C1 segment of cervical spinal cord (tissue), 14 donors: ENCODE data around the gene HSPA12A.
A peak's percentile ranks its signal among the peaks of the same experiment; 100 is the strongest.

ENCODE experiments used
- DNase-seq, 14 donors: peaks; one replicate each; lab custom pipeline; 2025; lab: John Stamatoyannopoulos, UW

The HSPA12A gene

DNA sequence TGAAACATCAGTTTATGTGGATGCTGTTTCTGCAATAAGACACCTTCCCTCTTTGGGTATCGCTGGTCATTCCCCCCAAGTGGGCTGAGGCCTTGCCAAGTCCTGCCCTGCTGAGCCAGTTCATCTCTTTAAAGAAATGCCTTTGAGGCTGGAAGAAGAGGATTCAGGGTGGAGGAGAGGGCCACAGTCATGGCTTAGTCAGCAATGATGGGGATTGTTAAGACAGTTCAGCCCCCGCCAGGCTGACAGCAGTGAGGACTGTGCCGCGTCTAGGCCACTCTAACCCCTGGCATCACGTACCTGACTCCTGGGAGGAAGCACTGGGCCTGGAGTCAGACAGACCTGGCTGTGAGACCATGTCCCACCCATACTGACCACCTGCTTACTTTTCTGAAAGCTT lies 73.3 kb downstream of the HSPA12A start:
- DNase-seq, result no peak

DNA sequence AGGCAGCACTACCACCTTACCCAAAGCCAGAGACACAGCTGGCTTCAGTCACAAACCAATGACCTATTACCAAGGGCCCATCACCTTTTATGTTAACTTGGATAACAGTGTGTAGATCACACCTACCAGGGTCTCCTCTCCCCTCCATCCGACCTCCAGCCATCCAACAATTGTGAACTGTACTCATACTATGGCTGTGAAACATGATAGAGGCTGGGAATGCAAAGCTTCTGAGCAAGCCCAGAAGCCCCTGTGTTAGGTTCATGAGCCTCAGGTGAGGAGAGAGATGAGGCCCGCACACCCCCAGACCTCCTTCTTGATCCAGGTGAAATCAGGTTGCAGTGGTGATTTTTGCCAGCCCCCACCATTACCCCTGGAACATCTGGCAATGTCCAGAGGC lies 73.9 kb downstream of the HSPA12A start:
- DNase-seq, result no peak

GRCh38 chr10:116668018-116668417 lies 74.3 kb downstream of the HSPA12A start:
- DNase-seq, result no peak

DNA sequence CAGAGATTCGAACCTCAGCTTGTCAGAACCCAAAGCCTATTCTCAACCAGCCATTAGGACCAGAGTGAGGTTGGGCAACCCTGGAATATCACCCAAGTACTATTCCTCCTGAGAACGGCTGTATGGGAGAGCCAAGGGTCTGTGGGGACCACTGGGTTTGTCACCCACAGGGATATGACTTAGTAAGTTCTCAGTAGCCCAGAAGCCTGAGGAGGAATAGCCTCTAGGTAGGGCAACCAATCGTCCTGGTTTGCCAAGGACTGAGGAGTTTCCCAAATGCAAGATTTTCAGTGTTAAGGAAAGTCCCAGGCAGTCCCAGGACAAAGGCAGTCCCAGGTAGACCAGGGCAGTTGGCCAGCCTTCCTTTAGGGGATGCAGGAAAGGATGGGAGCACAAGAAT lies 74.9 kb downstream of the HSPA12A start:
- DNase-seq, result no peak

DNA sequence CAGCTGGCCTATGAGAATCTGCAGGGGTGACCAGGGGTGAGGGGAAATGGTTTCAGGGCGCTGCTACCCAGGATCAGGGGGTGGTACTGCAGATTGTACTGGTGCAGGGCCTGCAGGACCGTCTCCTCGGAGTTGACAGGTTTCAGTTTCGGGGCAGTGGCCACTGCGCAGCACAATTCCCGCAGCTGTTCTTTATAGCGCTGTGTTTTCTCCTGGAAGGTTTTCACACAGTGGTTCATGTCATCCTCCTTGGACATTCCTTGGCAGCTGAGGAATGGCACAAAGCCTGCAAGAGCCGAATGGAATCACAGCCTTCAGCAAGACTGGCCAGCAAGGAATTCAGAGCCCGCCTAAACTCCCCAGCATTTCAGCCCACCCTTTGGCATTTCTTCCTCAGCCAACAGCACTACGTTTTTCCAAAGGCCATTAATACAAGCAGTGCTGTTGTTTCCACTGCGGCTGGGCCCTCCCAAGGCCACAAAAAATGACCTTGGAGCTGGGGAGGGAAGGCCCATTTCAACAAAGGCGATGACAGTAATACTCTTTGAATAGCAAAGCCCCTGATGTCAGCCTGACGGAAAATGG lies 76.7 kb downstream of the HSPA12A start:
- DNase-seq, result peak in 3 of 14 donors; percentile 6 to 49 (median 31)

DNA sequence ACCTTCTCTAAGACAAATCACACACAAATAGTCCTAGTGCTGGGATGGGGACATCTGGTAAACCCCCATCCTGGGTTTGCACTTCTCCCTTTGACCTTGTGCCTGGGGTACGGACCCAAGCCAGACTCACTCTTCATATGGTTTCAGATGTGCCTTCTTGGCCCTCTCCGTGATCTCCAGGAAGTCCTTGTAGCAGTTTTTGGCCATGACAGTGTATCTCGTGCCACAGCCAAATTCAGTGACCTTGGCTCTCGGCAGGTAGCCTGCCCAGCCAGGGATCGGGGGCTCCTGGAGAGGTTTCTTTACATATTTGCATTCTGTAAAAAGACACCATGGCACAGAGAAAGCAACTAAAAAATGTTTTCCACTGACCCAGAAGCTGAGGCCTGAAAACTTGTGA lies 77.7 kb downstream of the HSPA12A start:
- DNase-seq, result no peak

GRCh38 chr10:116663342-116663741 lies 79.0 kb downstream of the HSPA12A start:
- DNase-seq, result no peak

GRCh38 chr10:116660860-116661259 lies 81.5 kb downstream of the HSPA12A start:
- no peak for DNase-seq

GRCh38 chr10:116659049-116659670 lies 83.2 kb downstream of the HSPA12A start:
- DNase-seq, result no peak

DNA sequence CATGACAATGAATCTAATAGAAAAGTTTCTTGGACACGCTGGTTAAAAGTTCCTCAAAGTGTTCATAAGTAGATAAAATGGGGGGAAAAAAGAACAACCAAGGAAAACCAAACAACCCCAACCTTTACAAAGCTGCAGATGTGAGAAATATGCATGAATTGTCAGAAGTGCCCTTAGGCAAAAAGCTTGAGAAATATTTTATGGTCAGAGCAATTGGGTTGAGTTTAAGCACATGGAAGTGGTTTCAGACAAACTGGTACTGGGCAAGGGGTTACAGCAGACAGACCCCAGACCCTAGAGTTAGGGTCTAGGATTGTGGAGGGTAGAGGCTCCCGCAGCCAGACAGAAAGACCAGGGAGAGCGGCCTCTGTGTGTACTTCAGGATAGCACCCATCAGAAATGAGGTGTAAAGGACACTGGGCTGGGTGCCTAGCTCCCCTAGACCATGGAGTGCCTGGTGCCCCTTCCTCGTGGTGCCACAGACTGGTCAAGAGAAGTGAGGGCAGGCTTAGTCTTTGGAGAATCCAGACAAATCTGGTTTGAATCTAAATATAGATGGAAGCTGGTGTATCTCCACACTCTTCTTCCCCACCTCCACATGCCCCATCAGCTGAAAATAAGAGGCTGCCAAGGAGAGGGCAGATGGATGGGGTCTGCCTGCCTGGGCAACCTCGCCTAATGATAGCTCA lies 84.4 kb downstream of the HSPA12A start:
- DNase-seq, result no peak

GRCh38 chr10:116656044-116656443 lies 86.3 kb downstream of the HSPA12A start:
- DNase-seq, result no peak

DNA sequence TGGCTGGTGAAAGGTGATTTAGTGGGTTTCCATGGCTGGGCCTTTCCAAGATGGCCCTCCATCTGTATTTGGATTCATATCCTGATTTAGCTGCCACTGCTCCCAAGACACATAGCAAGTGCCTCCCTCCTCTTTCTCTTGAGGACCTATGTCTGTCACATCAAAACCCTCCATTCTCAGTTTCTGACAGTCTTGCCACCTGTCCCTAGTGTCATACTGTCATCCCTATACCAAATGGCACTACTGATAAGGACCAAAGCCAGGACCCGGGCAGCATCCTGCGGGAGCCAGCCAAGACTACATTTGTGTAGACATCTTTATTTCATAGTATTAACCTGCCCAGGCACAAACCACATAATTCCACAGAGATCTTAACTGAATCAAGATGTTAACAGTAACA lies 86.8 kb downstream of the HSPA12A start:
- no peak for DNase-seq

- DNase-seq, result no peak
Observed at GRCh38 chr10:116654816-116655215, 87.5 kb downstream of the HSPA12A start.

DNA sequence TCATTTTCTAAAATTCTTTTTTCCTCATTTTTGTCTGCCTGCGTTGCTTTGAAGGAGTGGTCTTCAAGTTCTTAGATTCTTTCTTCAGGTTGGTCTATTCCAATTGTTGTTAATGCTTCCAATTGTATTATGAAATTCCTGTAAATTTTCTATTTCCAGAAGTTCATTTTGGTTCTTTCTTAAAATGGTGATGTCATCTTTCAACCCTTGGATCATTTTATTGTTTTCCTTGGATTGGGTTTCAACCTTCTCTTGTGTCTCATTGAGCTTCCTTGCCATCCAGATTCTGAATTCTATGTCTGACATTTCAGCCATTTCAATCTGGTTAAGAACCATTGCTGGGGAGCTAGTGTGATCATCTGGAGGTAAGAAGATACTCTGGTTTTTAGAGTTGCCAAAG lies 88.5 kb downstream of the HSPA12A start:
- DNase-seq, result no peak

GRCh38 chr10:116648903-116649302 lies 93.5 kb downstream of the HSPA12A start:
- DNase-seq, result no peak

DNA sequence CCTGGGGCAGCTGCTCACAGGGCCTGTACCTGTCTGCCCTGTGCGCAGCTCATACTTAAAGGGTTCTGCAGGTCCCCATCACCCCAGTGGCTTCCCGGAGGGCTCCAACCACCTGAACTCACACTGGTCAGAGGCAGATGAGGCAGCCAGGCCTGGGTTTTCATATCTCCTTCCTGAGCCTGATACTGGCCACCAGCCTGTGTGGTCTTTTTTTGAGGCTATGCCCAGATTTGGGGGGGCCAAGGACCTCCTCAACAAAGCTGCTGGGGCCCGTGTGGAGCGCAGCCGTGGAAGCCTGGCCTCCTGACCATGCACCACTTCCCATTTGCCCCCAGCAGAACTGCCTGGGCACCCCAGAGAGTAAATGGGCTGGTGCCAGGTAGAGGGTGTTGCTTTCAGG lies 95.9 kb downstream of the HSPA12A start:
- DNase-seq, result no peak

GRCh38 chr10:116637830-116638229 lies 104.5 kb downstream of the HSPA12A start:
- DNase-seq, result no peak

- no peak for DNase-seq
Observed at GRCh38 chr10:116636976-116637375, 105.4 kb downstream of the HSPA12A start.

DNA sequence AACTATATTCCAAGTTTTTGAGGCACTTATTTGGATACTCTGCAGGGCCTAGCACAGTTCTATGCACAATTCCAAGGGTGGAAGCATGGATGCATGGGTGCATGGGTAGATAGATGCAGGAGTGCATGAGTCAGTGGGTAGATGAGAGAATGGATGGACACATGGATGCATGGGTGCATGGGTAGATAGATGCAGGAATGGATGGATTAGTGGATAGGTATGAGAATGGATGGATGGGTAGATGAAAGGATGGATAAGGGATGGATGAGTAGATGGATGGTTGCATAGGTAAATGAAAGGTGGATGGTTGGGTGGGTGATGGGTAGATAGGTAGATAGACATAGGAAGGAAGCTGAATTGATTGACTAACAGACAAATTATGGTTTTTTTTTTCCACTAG lies 106.0 kb downstream of the HSPA12A start:
- DNase-seq, result no peak

DNA sequence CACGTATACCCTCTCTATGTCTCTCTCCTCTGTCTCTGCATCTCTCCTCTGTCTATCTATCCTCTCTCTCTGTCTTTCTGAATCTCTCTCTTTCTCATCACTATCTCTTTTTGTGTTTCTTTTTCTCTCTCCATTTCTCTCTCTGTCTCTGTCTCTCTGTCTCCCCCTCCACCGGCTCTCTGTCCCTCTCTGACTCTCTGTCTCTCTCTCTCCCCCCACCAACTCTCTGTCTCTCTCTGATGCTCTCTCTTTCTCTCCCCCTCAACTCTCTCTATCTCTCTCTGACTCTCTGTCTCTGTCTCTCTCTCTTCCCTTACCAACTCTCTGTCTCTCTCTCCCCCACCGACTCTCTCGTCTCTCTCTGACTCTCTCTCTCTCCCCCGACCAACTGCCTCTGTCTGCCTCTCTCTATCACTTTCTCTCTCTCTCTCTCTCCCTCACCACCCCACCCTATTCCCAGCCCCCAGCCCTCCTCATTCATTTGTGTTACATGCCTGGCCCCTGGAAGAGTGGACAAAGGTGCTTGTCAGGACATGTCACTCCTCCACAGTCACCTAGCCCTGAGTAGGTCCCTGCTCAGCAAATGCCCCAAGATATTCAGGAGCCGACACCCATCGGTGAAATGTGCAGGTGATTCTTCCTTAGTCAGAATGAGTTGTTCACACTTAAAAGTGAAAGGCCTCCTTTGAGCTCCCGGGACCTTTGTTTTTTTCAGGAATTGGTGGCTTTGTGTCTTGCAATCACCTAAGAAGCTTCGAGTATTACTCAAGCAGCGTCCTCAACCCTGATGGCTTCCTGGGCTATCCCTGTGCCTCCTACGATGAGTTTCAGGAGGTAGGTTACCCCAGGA lies 108.0 kb downstream of the HSPA12A start:
- DNase-seq, result no peak

DNA sequence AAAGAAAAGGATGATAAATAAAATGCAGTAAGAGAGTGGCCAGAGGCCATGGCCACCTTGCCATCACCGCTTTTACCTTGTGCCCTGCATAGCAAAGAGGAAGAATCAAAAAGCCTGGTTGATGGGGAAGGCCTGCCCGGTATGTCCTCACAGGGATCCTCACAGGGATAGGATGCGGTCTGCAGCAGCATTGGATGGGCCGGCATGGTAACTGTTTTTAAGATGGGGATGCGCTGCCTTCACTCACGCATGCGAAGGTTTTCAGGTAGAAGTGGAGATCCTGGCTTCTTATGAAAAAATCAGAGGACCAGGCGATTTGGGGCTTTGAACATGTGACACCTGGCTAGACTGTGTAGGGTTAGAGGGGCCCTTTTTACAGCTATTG lies 109.2 kb downstream of the HSPA12A start:
- DNase-seq, result no peak

DNA sequence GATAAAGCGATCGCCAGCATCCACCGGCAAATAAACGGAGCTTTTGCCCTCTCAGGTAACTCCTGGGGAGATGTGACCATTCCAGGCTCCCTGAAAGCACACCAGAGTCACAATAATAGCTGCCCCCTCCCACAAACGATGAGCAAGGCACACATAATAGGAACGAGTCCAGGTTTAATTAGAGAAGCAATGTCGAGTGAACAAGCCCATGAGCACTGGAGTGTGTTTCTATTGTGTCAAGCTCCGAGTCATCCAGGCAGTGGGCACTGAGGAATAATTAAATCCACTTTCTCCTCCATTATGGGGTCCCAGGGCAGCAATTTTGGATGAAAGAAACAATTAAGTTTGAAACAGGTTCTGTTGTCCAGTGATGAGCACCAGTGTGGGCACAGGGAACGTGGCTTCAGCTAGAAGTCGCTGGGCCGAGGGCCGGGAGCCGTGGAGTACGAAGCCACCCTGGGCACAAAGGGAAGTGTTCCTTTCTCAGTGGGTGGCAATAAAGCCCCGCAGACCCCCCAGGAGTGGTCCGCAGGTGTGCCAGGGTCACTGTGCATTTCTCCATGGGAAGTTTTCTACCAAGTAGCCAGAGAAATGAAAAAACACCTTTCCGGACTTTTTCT lies 109.7 kb downstream of the HSPA12A start:
- no peak for DNase-seq
